Testis (tissue), 3 donors: ENCODE results near the gene GJB6. TPM values are rescaled to one million over a fixed set of nuclear protein-coding genes. Genes with fewer than 3 reads are reported as not detected.

Source experiments
- DNase-seq: peaks from one replicate; pipeline ENCODE4 v3.0.0-alpha.2; 2019
- H3K27ac ChIP-seq, 2 donors: fragments of 200-600 bp; sonication (generic); one replicate each; pipeline ENCODE4 v1.5.1; 2019
- H3K27me3 ChIP-seq: fragments of 200-600 bp; sonication (generic); one replicate; pipeline ENCODE4 v1.5.1; 2019
- H3K36me3 ChIP-seq: fragments of 200-600 bp; sonication (generic); one replicate; pipeline ENCODE4 v1.5.1; 2017; ENCODE audit warnings: low read depth; ENCODE audit errors: missing control alignments
- H3K4me1 ChIP-seq: fragments of 200-600 bp; sonication (generic); one replicate; pipeline ENCODE4 v1.5.1; 2019
- H3K4me3 ChIP-seq, 2 donors: fragments of 200-600 bp; sonication (generic); one replicate each; pipeline ENCODE4 v1.5.1; 2017 to 2019
- H3K9me3 ChIP-seq: fragments of 200-600 bp; sonication (generic); one replicate; pipeline ENCODE4 v1.5.1; 2017
- CTCF ChIP-seq, 3 experiments: fragments of 450-650 bp in 2 of 3; fragments of 200-600 bp in 1 of 3; sonication (generic) in 1 of 3; IDR thresholded peaks; one replicate each; pipeline ENCODE4 v1.5.1; 2016 to 2019; ENCODE audit warnings: antibody characterized with exemption in 3 of 3, mild to moderate bottlenecking in 2 of 3, moderate library complexity in 1 of 3
- POLR2A ChIP-seq: fragments of 450-650 bp; IDR thresholded peaks from one replicate; pipeline ENCODE4 v1.6.1; 2017; ENCODE audit warnings: antibody characterized with exemption, mild to moderate bottlenecking, moderate library complexity
- WGBS, 2 donors: methylation state at CpG; one replicate each; pipeline ENCODE4 v1.1.5; 2018; 5-methylcytosine and 5-hydroxymethylcytosine counted together
- intact Hi-C: fragments of 100-400 bp; cut with DNase I; formaldehyde crosslinking; loops from one replicate; pipeline ENCODE4 v1.15.1; 2023; ENCODE audit warnings: low total_unique reads
- polyA plus RNA-seq: library from polyadenylated mRNA; stranded (reverse); fragments of 350-450 nt; fragmentation: Illumina TruSeq; extraction: RNeasy Lipid Tissue Mini Kit (QIAGEN cat#74804); gene quantifications from one replicate; pipeline ENCODE4 v1.2.3, GENCODE V29; 2014; ENCODE audit warnings: low read depth, low replicate concordance; ENCODE audit not compliant: insufficient read depth
- total RNA-seq, 2 donors: library from RNA; depleted of rRNA; stranded (reverse); fragments of >200 nt; gene quantifications; one replicate each; pipeline ENCODE4 v1.2.3, GENCODE V29; 2016

GJB6 gene
- total and polyA plus RNA-seq, 3 donors from 2014 or later, result 1.4 to 1.8 (median 1.7) TPM

- DNase-seq, result no peak
- intact Hi-C loops, result no loop called here
- Histone ChIP-seq H3K27ac (no peak overlapping the region), H3K4me3 (no peak overlapping the region), H3K27me3 (no peaks in the 10 kb centered on the region), H3K4me1 (peaks cover 4% of the 10 kb centered on the region), H3K9me3 (no peaks in the 10 kb centered on the region), H3K36me3 (no peaks in the 10 kb centered on the region)
- TF ChIP-seq POLR2A (no peak), CTCF (IDR thresholded peaks at IDR 0.05) (no peak)
- WGBS, 2 donors, result 86 to 91% methylated on average over 8 of the region's 8 CpGs
These were observed 58.9 kb downstream of the GJB6 start for GRCh38 chr13:20173116-20173746.

Other genes with a start within 250 kb of the GJB6 start
- 10 to 100 TPM in 1 of 2 donors, 1 to 10 TPM in 1; 5.0 to 10.2 TPM for gene GJA3, start 71.3 kb downstream of the GJB6 start, total RNA-seq
- gene GJA3, start 71.3 kb downstream of the GJB6 start, polyA plus RNA-seq, result 1.7 TPM
- gene GJB2, start 39.4 kb downstream of the GJB6 start, total RNA-seq, result 1 to 10 TPM; 2.9 to 3.1 TPM
- 2.5 TPM for gene GJB2, start 39.4 kb downstream of the GJB6 start, polyA plus RNA-seq